HEK293 (cell line): ENCODE results near the gene PHYHD1.
A peak's percentile ranks its signal among the peaks of the same experiment; 100 is the strongest.

Source experiments
- CTCF ChIA-PET: fragments of 350-600 bp; formaldehyde crosslinking; extraction: SDS; loops from one replicate; lab custom pipeline; 2021; ENCODE audit warnings: antibody characterized with exemption; lab: Yijun Ruan, JAX
- POLR2A ChIA-PET: fragments of 300-600 bp; formaldehyde crosslinking; extraction: SDS; loops from one replicate; lab custom pipeline; 2020; ENCODE audit warnings: antibody characterized with exemption, inconsistent platforms; lab: Yijun Ruan, JAX
- H3K27ac ChIP-seq: fragments of 200-500 bp; sonication (Bioruptor generic); 2 replicates; pipeline ENCODE4 v1.5.1; 2014; ENCODE audit warnings: low read depth, low read length, control low read depth, inconsistent platforms; ENCODE audit errors: extremely low read depth
- H3K36me3 ChIP-seq, 2 experiments: fragments of 200-500 bp in 1 of 2; sonication (Bioruptor generic) in 1 of 2; 1 replicate in 1 of 2; 2 replicates in 1 of 2; pipeline ENCODE4 v1.5.1; 2014 to 2017; ENCODE audit warnings: inconsistent platforms in 2 of 2, low read length in 2 of 2; ENCODE audit not compliant: control insufficient read depth in 2 of 2, insufficient read depth in 1 of 2
- H3K4me1 ChIP-seq: fragments of 200-500 bp; sonication (Bioruptor generic); 2 replicates; pipeline ENCODE4 v1.5.1; 2014; ENCODE audit warnings: mild to moderate bottlenecking, low read length, inconsistent platforms; ENCODE audit not compliant: control insufficient read depth, insufficient read depth
- H3K4me3 ChIP-seq: 2 replicates; pipeline ENCODE4 v1.5.1; 2011; ENCODE audit warnings: low read depth, mild to moderate bottlenecking, control low read depth, low read length, moderate library complexity
- H3K9me3 ChIP-seq: fragments of 200-500 bp; sonication (Bioruptor generic); 2 replicates; pipeline ENCODE4 v1.5.1; 2014; ENCODE audit warnings: low read depth, low read length, inconsistent platforms; ENCODE audit not compliant: control insufficient read depth, insufficient read depth
- GLI2 ChIP-seq: fragments of 450-650 bp; formaldehyde crosslinking; IDR thresholded peaks from 2 replicates; pipeline ENCODE4; 2017; ENCODE audit warnings: missing biosample characterization, missing genetic modification characterization, low read depth, borderline replicate concordance
- HOXD13 ChIP-seq: sonication (generic); formaldehyde crosslinking; IDR thresholded peaks from 2 replicates; pipeline ENCODE4 v1.8.0; 2022; ENCODE audit warnings: missing genetic modification reagents, borderline replicate concordance
- MYNN ChIP-seq: fragments of 450-650 bp; formaldehyde crosslinking; IDR thresholded peaks from 2 replicates; pipeline ENCODE4 v1.5.1; 2016; ENCODE audit warnings: missing biosample characterization, missing genetic modification characterization, borderline replicate concordance
- SCRT1 ChIP-seq: fragments of 450-650 bp; formaldehyde crosslinking; IDR thresholded peaks from 2 replicates; pipeline ENCODE4 v1.5.1; 2016; ENCODE audit warnings: missing biosample characterization, missing genetic modification characterization, borderline replicate concordance
- SP7 ChIP-seq: fragments of 450-650 bp; formaldehyde crosslinking; IDR thresholded peaks from 2 replicates; pipeline ENCODE4 v1.5.1; 2016; ENCODE audit warnings: missing biosample characterization, missing genetic modification characterization
- ZFHX2 ChIP-seq: fragments of 450-650 bp; formaldehyde crosslinking; conservative IDR thresholded peaks from 2 replicates; pipeline ENCODE4 v1.5.1; 2016; ENCODE audit warnings: missing biosample characterization, missing genetic modification characterization
- ZFP41 ChIP-seq: fragments of 450-650 bp; formaldehyde crosslinking; IDR thresholded peaks from 2 replicates; pipeline ENCODE4 v1.5.1; 2016; ENCODE audit warnings: missing biosample characterization, missing genetic modification characterization, borderline replicate concordance
- ZNF112 ChIP-seq: fragments of 450-650 bp; formaldehyde crosslinking; IDR thresholded peaks from 2 replicates; pipeline ENCODE4 v1.5.0; 2017; ENCODE audit warnings: missing biosample characterization, missing genetic modification characterization
- ZNF133 ChIP-seq: fragments of 450-650 bp; formaldehyde crosslinking; IDR thresholded peaks from 2 replicates; pipeline ENCODE4 v1.5.1; 2016; ENCODE audit warnings: missing biosample characterization, missing genetic modification characterization
- ZNF16 ChIP-seq: fragments of 450-650 bp; formaldehyde crosslinking; IDR thresholded peaks from 2 replicates; pipeline ENCODE4 v1.5.1; 2016; ENCODE audit warnings: low read depth, missing biosample characterization, missing genetic modification characterization
- ZNF169 ChIP-seq: fragments of 450-650 bp; formaldehyde crosslinking; IDR thresholded peaks from 2 replicates; pipeline ENCODE4 v1.5.1; 2016; ENCODE audit warnings: missing biosample characterization, missing genetic modification characterization
- ZNF23 ChIP-seq: fragments of 450-650 bp; formaldehyde crosslinking; IDR thresholded peaks from 2 replicates; pipeline ENCODE4 v1.5.1; 2016; ENCODE audit warnings: missing biosample characterization, missing genetic modification characterization, borderline replicate concordance
- ZNF311 ChIP-seq: fragments of 450-650 bp; formaldehyde crosslinking; IDR thresholded peaks from 2 replicates; pipeline ENCODE4 v1.5.1; 2017; ENCODE audit warnings: missing biosample characterization, missing genetic modification characterization, borderline replicate concordance
- ZNF324 ChIP-seq: fragments of 450-650 bp; formaldehyde crosslinking; IDR thresholded peaks from 2 replicates; pipeline ENCODE4 v1.5.1; 2016; ENCODE audit warnings: missing biosample characterization, missing genetic modification characterization
- ZNF335 ChIP-seq: fragments of 450-650 bp; formaldehyde crosslinking; conservative IDR thresholded peaks from 2 replicates; pipeline ENCODE4 v1.5.1; 2016; ENCODE audit warnings: missing biosample characterization, missing genetic modification characterization
- ZNF354C ChIP-seq: fragments of 450-650 bp; formaldehyde crosslinking; IDR thresholded peaks from 2 replicates; pipeline ENCODE4 v1.5.1; 2016; ENCODE audit warnings: missing biosample characterization, missing genetic modification characterization, low read depth, borderline replicate concordance
- ZNF544 ChIP-seq: fragments of 450-650 bp; formaldehyde crosslinking; IDR thresholded peaks from 2 replicates; pipeline ENCODE4 v1.5.0; 2017; ENCODE audit warnings: missing biosample characterization, missing genetic modification characterization
- ZNF623 ChIP-seq: fragments of 450-650 bp; formaldehyde crosslinking; IDR thresholded peaks from 2 replicates; pipeline ENCODE4 v1.5.1; 2016; ENCODE audit warnings: missing biosample characterization, missing genetic modification characterization
- TF ChIP-seq, protein P1 (sequence below): fragments of 450-650 bp; formaldehyde crosslinking; IDR thresholded peaks from 2 replicates; pipeline ENCODE4 v1.5.1; 2016; ENCODE audit warnings: missing biosample characterization, missing genetic modification characterization
- TF ChIP-seq, protein P2 (sequence below): fragments of 450-650 bp; formaldehyde crosslinking; IDR thresholded peaks from 2 replicates; pipeline ENCODE4 v1.5.1; 2017; ENCODE audit warnings: missing biosample characterization, missing genetic modification characterization
- TF ChIP-seq, protein P3 (sequence below): fragments of 450-650 bp; formaldehyde crosslinking; IDR thresholded peaks from 2 replicates; pipeline ENCODE4 v1.5.1; 2016; ENCODE audit warnings: missing biosample characterization, missing genetic modification characterization
- TF ChIP-seq, protein P4 (sequence below): fragments of 450-650 bp; formaldehyde crosslinking; IDR thresholded peaks from 2 replicates; pipeline ENCODE4 v1.5.1; 2016; ENCODE audit warnings: missing biosample characterization, missing genetic modification characterization
- TF ChIP-seq, protein P5 (sequence below): fragments of 450-650 bp; formaldehyde crosslinking; IDR thresholded peaks from 2 replicates; pipeline ENCODE4 v1.5.1; 2017; ENCODE audit warnings: missing biosample characterization, missing genetic modification characterization
- TF ChIP-seq, protein P6 (sequence below): fragments of 450-650 bp; formaldehyde crosslinking; IDR thresholded peaks from 2 replicates; pipeline ENCODE4 v1.5.1; 2016; ENCODE audit warnings: missing biosample characterization, missing genetic modification characterization
- TF ChIP-seq, protein P7 (sequence below): fragments of 450-650 bp; formaldehyde crosslinking; IDR thresholded peaks from 2 replicates; pipeline ENCODE4 v1.5.1; 2016; ENCODE audit warnings: missing biosample characterization, missing genetic modification characterization

The PHYHD1 gene

DNA sequence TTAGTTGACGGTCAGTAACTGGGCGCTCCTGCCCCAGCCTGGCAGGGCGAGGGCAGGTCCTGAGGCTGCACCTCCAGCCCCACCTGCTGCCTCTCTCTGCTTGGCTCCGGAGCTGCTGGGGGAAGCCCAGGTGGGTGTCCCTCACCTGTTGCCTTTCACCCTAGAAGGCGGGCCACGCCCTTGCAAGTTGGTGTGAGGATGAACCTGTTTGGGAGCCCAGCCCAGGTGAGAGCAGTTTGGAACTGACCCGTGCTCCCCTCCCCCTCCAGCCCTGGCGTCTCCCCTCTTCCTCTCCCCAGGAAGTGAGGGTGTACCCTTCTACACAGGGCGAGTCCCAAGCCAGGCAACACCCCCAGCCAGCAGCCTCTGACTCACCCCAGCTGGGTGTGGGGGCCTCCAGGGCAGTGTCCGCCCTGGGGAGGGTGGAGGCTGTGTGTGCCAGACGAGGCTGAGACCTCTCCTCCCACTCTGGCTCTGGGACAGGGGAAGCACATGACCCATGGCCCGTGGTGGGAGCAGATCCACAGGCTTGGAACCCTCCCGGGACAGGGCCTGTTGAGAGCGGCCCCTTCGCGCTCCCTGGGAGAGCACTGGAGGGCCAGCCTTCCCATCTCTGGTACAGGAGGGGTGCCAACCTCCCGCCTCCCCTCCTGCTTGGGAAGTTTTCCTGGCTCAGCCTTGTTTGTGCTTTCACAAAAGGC is 28.4 kb upstream of the PHYHD1 start:
- ChIA-PET CTCF (no interaction called here), POLR2A (no interaction called here)
- TF ChIP-seq, protein P1, sequence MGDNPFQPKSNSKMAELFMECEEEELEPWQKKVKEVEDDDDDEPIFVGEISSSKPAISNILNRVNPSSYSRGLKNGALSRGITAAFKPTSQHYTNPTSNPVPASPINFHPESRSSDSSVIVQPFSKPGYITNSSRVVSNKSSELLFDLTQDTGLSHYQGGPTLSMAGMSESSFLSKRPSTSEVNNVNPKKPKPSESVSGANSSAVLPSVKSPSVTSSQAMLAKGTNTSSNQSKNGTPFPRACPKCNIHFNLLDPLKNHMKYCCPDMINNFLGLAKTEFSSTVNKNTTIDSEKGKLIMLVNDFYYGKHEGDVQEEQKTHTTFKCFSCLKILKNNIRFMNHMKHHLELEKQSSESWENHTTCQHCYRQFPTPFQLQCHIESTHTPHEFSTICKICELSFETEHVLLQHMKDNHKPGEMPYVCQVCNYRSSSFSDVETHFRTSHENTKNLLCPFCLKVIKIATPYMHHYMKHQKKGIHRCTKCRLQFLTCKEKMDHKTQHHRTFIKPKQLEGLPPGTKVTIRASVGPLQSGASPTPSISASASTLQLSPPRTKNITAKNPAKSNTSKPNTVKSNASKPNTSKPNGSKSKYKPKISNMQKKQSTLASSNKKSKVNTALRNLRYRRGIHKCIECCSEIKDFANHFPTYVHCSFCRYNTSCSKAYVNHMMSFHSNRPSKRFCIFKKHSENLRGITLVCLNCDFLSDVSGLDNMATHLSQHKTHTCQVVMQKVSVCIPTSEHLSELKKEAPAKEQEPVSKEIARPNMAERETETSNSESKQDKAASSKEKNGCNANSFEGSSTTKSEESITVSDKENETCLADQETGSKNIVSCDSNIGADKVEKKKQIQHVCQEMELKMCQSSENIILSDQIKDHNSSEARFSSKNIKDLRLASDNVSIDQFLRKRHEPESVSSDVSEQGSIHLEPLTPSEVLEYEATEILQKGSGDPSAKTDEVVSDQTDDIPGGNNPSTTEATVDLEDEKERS (tag by site-specific recombination), result no peak
- TF ChIP-seq ZNF23 (no peak), ZNF544 (tag by site-specific recombination) (no peak), ZNF169 (tag by site-specific recombination) (no peak), ZNF354C (tag by site-specific recombination) (no peak), SP7 (tag by site-specific recombination) (peak; percentile 86), ZNF335 (tag by site-specific recombination) (no peak), ZNF16 (tag by site-specific recombination) (no peak), MYNN (tag by site-specific recombination) (no peak), ZNF133 (tag by site-specific recombination) (no peak), ZFP41 (no peak), HOXD13 (CRISPR knock-in tag) (no peak), ZNF324 (tag by site-specific recombination) (no peak), ZNF311 (tag by site-specific recombination) (no peak), SCRT1 (tag by site-specific recombination) (peak; percentile 43; the same call in 1 of the 2 replicates), GLI2 (tag by site-specific recombination) (no peak), ZNF623 (tag by site-specific recombination) (no peak), ZNF112 (tag by site-specific recombination) (no peak), ZFHX2 (peak; percentile 77)
- TF ChIP-seq, protein P2, sequence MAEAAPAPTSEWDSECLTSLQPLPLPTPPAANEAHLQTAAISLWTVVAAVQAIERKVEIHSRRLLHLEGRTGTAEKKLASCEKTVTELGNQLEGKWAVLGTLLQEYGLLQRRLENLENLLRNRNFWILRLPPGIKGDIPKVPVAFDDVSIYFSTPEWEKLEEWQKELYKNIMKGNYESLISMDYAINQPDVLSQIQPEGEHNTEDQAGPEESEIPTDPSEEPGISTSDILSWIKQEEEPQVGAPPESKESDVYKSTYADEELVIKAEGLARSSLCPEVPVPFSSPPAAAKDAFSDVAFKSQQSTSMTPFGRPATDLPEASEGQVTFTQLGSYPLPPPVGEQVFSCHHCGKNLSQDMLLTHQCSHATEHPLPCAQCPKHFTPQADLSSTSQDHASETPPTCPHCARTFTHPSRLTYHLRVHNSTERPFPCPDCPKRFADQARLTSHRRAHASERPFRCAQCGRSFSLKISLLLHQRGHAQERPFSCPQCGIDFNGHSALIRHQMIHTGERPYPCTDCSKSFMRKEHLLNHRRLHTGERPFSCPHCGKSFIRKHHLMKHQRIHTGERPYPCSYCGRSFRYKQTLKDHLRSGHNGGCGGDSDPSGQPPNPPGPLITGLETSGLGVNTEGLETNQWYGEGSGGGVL (tag by site-specific recombination), result peak; percentile 75
- TF ChIP-seq, protein P3, sequence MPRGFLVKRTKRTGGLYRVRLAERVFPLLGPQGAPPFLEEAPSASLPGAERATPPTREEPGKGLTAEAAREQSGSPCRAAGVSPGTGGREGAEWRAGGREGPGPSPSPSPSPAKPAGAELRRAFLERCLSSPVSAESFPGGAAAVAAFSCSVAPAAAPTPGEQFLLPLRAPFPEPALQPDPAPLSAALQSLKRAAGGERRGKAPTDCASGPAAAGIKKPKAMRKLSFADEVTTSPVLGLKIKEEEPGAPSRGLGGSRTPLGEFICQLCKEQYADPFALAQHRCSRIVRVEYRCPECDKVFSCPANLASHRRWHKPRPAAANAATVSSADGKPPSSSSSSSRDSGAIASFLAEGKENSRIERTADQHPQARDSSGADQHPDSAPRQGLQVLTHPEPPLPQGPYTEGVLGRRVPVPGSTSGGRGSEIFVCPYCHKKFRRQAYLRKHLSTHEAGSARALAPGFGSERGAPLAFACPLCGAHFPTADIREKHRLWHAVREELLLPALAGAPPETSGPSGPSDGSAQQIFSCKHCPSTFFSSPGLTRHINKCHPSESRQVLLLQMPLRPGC (tag by site-specific recombination), result no peak
- TF ChIP-seq, protein P4, sequence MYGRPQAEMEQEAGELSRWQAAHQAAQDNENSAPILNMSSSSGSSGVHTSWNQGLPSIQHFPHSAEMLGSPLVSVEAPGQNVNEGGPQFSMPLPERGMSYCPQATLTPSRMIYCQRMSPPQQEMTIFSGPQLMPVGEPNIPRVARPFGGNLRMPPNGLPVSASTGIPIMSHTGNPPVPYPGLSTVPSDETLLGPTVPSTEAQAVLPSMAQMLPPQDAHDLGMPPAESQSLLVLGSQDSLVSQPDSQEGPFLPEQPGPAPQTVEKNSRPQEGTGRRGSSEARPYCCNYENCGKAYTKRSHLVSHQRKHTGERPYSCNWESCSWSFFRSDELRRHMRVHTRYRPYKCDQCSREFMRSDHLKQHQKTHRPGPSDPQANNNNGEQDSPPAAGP (tag by site-specific recombination), result peak; percentile 97
- TF ChIP-seq, protein P5, sequence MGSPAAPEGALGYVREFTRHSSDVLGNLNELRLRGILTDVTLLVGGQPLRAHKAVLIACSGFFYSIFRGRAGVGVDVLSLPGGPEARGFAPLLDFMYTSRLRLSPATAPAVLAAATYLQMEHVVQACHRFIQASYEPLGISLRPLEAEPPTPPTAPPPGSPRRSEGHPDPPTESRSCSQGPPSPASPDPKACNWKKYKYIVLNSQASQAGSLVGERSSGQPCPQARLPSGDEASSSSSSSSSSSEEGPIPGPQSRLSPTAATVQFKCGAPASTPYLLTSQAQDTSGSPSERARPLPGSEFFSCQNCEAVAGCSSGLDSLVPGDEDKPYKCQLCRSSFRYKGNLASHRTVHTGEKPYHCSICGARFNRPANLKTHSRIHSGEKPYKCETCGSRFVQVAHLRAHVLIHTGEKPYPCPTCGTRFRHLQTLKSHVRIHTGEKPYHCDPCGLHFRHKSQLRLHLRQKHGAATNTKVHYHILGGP (tag by site-specific recombination), result no peak
- TF ChIP-seq, protein P6, sequence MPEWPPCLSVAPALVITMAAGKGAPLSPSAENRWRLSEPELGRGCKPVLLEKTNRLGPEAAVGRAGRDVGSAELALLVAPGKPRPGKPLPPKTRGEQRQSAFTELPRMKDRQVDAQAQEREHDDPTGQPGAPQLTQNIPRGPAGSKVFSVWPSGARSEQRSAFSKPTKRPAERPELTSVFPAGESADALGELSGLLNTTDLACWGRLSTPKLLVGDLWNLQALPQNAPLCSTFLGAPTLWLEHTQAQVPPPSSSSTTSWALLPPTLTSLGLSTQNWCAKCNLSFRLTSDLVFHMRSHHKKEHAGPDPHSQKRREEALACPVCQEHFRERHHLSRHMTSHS (tag by site-specific recombination), result no peak
- TF ChIP-seq, protein P7, sequence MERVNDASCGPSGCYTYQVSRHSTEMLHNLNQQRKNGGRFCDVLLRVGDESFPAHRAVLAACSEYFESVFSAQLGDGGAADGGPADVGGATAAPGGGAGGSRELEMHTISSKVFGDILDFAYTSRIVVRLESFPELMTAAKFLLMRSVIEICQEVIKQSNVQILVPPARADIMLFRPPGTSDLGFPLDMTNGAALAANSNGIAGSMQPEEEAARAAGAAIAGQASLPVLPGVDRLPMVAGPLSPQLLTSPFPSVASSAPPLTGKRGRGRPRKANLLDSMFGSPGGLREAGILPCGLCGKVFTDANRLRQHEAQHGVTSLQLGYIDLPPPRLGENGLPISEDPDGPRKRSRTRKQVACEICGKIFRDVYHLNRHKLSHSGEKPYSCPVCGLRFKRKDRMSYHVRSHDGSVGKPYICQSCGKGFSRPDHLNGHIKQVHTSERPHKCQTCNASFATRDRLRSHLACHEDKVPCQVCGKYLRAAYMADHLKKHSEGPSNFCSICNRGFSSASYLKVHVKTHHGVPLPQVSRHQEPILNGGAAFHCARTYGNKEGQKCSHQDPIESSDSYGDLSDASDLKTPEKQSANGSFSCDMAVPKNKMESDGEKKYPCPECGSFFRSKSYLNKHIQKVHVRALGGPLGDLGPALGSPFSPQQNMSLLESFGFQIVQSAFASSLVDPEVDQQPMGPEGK (tag by site-specific recombination), result peak; percentile 67

More for the DNA sequence above, 28.4 kb upstream of the PHYHD1 start:
- Histone ChIP-seq H3K9me3 (no peaks in the 10 kb centered on the region), H3K4me3 (no peak overlapping the region), H3K27ac (no peak overlapping the region), H3K4me1 (no peaks in the 10 kb centered on the region), H3K36me3 (peaks cover 0 to 61% of the 10 kb centered on the region in 2 experiments; a peak in 2 of 3 replicates)
